Stimulated activated CD4-positive, alpha-beta T cell treated with anti-CD3 and anti-CD28 coated beads, Interleukin-15, amount 100 ng/mL, for 1 hour (primary cell): Measurements from ENCODE around the gene TRAF3IP1.
"Not testable (repeated sequence)": the region's sequence is repeated elsewhere in the genome, so short reads cannot be mapped to it uniquely, and the experiment has no call there.

Experiments
- DNase-seq, 2 donors: peaks; one replicate each; pipeline ENCODE4 v3.0.0-alpha.2; 2020; ENCODE audit warnings: low read depth in 1 of 2, low spot score in 1 of 2

Gene TRAF3IP1

GRCh38 chr2:238442257-238442656 is 121.9 kb downstream of the TRAF3IP1 start:
- DNase-seq, result not testable (repeated sequence)

GRCh38 chr2:238444242-238444641 is 123.9 kb downstream of the TRAF3IP1 start:
- DNase-seq, result no peak

GRCh38 chr2:238445409-238446190 is 125.3 kb downstream of the TRAF3IP1 start:
- DNase-seq, result no peak

- no peak for DNase-seq
Observed at GRCh38 chr2:238446371-238446770, 126.1 kb downstream of the TRAF3IP1 start.

GRCh38 chr2:238448031-238448955 is 128.0 kb downstream of the TRAF3IP1 start:
- DNase-seq, result no peak

- no peak for DNase-seq
Observed at GRCh38 chr2:238449241-238449640, 128.9 kb downstream of the TRAF3IP1 start.

GRCh38 chr2:238449909-238450417 is 129.6 kb downstream of the TRAF3IP1 start:
- DNase-seq, result no peak

- DNase-seq, result no peak
Observed at GRCh38 chr2:238450440-238450861, 130.1 kb downstream of the TRAF3IP1 start.
